ENCODE data around the gene IRS1. TPM values are rescaled to one million over a fixed set of nuclear protein-coding genes. Genes with fewer than 3 reads are reported as not detected.

Gene IRS1
- total RNA-seq, 6 experiments from 2014 or later = 37.4 to 49.9 (median 44.4) TPM

DNA sequence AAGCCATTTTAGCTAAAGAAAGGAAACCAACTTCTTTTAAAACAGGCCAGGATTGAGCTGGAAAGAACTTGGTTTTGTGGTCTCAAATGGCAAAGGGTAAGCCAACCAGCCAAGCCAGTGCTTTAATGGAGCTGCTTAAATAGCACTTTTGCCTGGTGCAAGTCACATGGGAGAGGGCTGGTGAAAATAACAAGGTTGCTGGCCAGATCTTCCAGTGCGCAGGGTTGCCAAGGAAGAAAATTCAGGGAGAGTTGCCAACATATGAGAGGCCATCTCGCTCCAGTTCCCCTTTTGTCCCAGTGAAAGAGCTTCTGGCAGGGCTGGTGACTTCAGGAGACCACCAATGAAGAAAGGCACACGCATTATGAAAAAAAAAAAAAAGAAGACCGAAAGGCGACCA lies 57.3 kb downstream of the IRS1 start:
- DNase-seq = no peak
- H3K27ac Mint-ChIP-seq = no peak overlapping the region; the same call in 1 of the 2 replicates
- H3K27me3 Mint-ChIP-seq (ENCODE audit: insufficient read depth) = no peaks in the 10 kb centered on the region
- TF ChIP-seq, protein P1, sequence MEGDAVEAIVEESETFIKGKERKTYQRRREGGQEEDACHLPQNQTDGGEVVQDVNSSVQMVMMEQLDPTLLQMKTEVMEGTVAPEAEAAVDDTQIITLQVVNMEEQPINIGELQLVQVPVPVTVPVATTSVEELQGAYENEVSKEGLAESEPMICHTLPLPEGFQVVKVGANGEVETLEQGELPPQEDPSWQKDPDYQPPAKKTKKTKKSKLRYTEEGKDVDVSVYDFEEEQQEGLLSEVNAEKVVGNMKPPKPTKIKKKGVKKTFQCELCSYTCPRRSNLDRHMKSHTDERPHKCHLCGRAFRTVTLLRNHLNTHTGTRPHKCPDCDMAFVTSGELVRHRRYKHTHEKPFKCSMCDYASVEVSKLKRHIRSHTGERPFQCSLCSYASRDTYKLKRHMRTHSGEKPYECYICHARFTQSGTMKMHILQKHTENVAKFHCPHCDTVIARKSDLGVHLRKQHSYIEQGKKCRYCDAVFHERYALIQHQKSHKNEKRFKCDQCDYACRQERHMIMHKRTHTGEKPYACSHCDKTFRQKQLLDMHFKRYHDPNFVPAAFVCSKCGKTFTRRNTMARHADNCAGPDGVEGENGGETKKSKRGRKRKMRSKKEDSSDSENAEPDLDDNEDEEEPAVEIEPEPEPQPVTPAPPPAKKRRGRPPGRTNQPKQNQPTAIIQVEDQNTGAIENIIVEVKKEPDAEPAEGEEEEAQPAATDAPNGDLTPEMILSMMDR (IDR thresholded peaks at IDR 0.05) = no peak
- no peak overlapping the region for H3K4me3 Mint-ChIP-seq
- no peaks in the 10 kb centered on the region for H3K9me3 Mint-ChIP-seq
- H3K4me1 Mint-ChIP-seq (ENCODE audit: low read depth) = peaks cover 56% of the 10 kb centered on the region
- H3K36me3 Mint-ChIP-seq (ENCODE audit: low read depth) = peaks cover 46% of the 10 kb centered on the region

DNA sequence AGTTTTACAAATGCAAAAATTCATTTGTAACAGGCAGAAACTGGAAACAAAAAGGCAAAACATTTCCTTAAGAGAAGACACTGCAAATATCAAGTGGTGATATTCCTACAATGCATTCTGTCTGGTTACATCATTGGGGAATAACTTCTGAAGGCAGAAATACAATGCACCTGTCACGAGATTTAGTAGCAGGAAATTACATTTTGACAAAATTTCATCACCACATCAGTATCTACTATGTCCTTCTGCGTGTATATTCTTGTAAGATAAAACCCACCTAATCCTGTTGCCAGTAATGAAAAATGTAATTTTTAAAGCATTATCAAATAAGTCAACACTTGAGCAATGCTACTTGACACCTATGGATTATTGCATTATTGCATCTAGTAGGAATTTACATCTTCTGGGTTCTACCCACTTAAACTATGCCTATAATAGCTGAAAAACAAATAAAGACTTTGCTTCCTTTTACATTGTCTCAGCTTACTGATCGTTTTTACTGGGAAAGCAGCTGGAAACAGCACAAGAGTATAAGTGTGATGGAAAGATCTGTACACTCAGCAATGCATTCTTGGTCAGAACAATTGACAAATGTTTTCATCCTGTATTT lies 59.5 kb downstream of the IRS1 start:
- Mint-ChIP-seq H3K27ac (no peak overlapping the region), H3K36me3 (ENCODE audit: low read depth) (peaks cover 63% of the 10 kb centered on the region), H3K9me3 (no peaks in the 10 kb centered on the region), H3K4me3 (no peak overlapping the region), H3K4me1 (ENCODE audit: low read depth) (peaks cover 60% of the 10 kb centered on the region), H3K27me3 (ENCODE audit: insufficient read depth) (no peaks in the 10 kb centered on the region)
- DNase-seq = no peak
- TF ChIP-seq, protein P1 (IDR thresholded peaks at IDR 0.05) = no peak

GRCh38 chr2:226739545-226740030 lies 60.0 kb downstream of the IRS1 start:
- H3K27ac Mint-ChIP-seq = no peak overlapping the region
- peaks cover 64% of the 10 kb centered on the region for H3K36me3 Mint-ChIP-seq (ENCODE audit: low read depth)
- H3K27me3 Mint-ChIP-seq (ENCODE audit: insufficient read depth) = no peaks in the 10 kb centered on the region
- TF ChIP-seq, protein P1 (IDR thresholded peaks at IDR 0.05) = no peak
- no peak overlapping the region for H3K4me3 Mint-ChIP-seq
- DNase-seq = no peak
- H3K4me1 Mint-ChIP-seq (ENCODE audit: low read depth) = peaks cover 58% of the 10 kb centered on the region
- H3K9me3 Mint-ChIP-seq = no peaks in the 10 kb centered on the region

DNA sequence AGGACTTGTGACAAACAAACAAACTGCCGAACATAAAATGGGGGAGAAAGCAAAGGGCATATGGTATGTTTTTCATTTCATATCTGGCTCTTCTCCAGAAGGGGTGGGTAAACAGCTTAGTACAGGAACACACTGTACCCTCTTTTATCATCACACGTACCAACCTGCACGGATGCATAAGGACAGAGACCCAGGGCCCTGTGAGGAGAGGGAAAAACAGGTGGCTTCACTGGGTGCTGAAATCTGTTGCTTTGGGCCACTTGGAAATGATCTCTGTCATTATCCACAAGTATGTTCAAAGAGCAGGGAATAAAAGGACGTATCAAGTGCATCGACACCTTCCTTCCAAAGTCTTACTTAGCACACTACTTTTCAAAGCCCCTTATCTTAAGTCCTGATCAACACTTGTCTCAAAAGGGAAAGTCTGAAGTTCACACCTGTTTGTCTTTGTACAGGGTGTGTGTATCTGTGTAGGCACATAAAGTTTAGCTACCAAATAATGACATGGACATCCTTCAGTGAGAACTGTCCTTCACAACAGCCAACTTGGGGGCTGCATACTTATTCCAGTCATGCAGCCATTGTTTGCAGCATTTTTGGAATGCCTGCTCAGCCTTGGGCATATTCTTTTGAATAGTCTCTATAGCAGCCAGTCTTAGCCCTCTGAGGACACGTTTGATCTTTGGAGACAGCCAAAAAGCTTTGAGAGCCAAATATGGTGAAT lies 60.6 kb downstream of the IRS1 start:
- H3K4me1 Mint-ChIP-seq (ENCODE audit: low read depth) = peaks cover 58% of the 10 kb centered on the region
- no peak overlapping the region for H3K27ac Mint-ChIP-seq
- H3K27me3 Mint-ChIP-seq (ENCODE audit: insufficient read depth) = no peaks in the 10 kb centered on the region

GRCh38 chr2:226738191-226738820 lies 61.3 kb downstream of the IRS1 start:
- TF ChIP-seq, protein P1 (IDR thresholded peaks at IDR 0.05) = no peak
- Mint-ChIP-seq H3K27me3 (ENCODE audit: insufficient read depth) (no peaks in the 10 kb centered on the region), H3K4me3 (no peak overlapping the region), H3K27ac (no peak overlapping the region), H3K36me3 (ENCODE audit: low read depth) (peaks cover 59% of the 10 kb centered on the region), H3K4me1 (ENCODE audit: low read depth) (peaks cover 58% of the 10 kb centered on the region), H3K9me3 (no peaks in the 10 kb centered on the region)
- DNase-seq = no peak

More for the DNA sequence above, 60.6 kb downstream of the IRS1 start:
- DNase-seq = no peak
- Mint-ChIP-seq H3K36me3 (ENCODE audit: low read depth) (peaks cover 64% of the 10 kb centered on the region), H3K9me3 (no peaks in the 10 kb centered on the region), H3K4me3 (no peak overlapping the region)
- TF ChIP-seq, protein P1 (IDR thresholded peaks at IDR 0.05) = no peak
